ENCODE data around the gene SPPL3. TPM values are rescaled to one million over a fixed set of nuclear protein-coding genes. Genes with fewer than 3 reads are reported as not detected.

Gene SPPL3
- total and polyA plus RNA-seq, 2 experiments from 2014 or later = 10.9 to 27.8 TPM

GRCh38 chr12:120856980-120857379 lies 47.2 kb downstream of the SPPL3 start:
- Histone ChIP-seq H4K20me1 (replicated peaks; ENCODE audit: insufficient read depth) (peaks cover 12% of the 10 kb centered on the region), H3K4me1 (ENCODE audit: insufficient read depth) (no peaks in the 10 kb centered on the region), H3F3A (replicated peaks; ENCODE audit: low read depth) (no peaks in the 10 kb centered on the region; the same call in 1 of the 2 replicates), H3K36me3 (ENCODE audit: insufficient read depth) (no peaks in the 10 kb centered on the region; the same call in 1 of the 2 replicates), H3K27ac (ENCODE audit: low read depth) (no peak overlapping the region), H3K27me3 (ENCODE audit: insufficient read depth) (no peaks in the 10 kb centered on the region), H3K79me2 (replicated peaks; ENCODE audit: insufficient read depth) (peaks cover 79% of the 10 kb centered on the region), H3K4me3 (no peak overlapping the region), H3K4me2 (no peak overlapping the region), H2AFZ (no peak overlapping the region), H3K9me2 (ENCODE audit: insufficient read depth) (no peaks in the 10 kb centered on the region)
- Mint-ChIP-seq H3K4me1 (peaks cover 13% of the 10 kb centered on the region), H3K27me3 (ENCODE audit: insufficient read depth, low read depth, poor library complexity) (no peaks in the 10 kb centered on the region), H3K27ac (no peak overlapping the region), H3K36me3 (ENCODE audit: low read depth) (peaks cover 19% of the 10 kb centered on the region), H3K4me3 (no peak overlapping the region), H3K9me3 (peaks cover 16% of the 10 kb centered on the region; the same call in 2 of the 3 replicates)
- peak; percentile 43 for ATAC-seq
- TF ChIP-seq CTCF (conservative IDR thresholded peaks at IDR 0.05; ENCODE audit: low read depth in 2 of 2) (peak; percentile 50 to 54), EZH2phosphoT487 (IDR thresholded peaks at IDR 0.05; ENCODE audit: unreplicated experiment) (no peak), JUNB (IDR thresholded peaks at IDR 0.05; ENCODE audit: unreplicated experiment) (no peak), STAT1 (IDR thresholded peaks at IDR 0.05; ENCODE audit: unreplicated experiment) (no peak)
- peak; percentile 22 for DNase-seq (ENCODE audit: low spot score)

- Histone ChIP-seq H2AFZ (no peak overlapping the region), H3K36me3 (ENCODE audit: insufficient read depth) (no peaks in the 10 kb centered on the region; the same call in 1 of the 2 replicates), H4K20me1 (replicated peaks; ENCODE audit: insufficient read depth) (peaks cover 12% of the 10 kb centered on the region), H3K27me3 (ENCODE audit: insufficient read depth) (no peaks in the 10 kb centered on the region), H3K27ac (ENCODE audit: low read depth) (no peak overlapping the region), H3K4me3 (no peak overlapping the region), H3K79me2 (replicated peaks; ENCODE audit: insufficient read depth) (peaks cover 76% of the 10 kb centered on the region), H3F3A (replicated peaks; ENCODE audit: low read depth) (no peaks in the 10 kb centered on the region; the same call in 1 of the 2 replicates), H3K9me2 (ENCODE audit: insufficient read depth) (no peaks in the 10 kb centered on the region), H3K4me2 (no peak overlapping the region), H3K4me1 (ENCODE audit: insufficient read depth) (no peaks in the 10 kb centered on the region)
- Mint-ChIP-seq H3K36me3 (ENCODE audit: low read depth) (peaks cover 19% of the 10 kb centered on the region), H3K9me3 (peaks cover 16% of the 10 kb centered on the region; the same call in 2 of the 3 replicates), H3K27ac (no peak overlapping the region; the same call in 1 of the 2 replicates), H3K4me1 (peaks cover 14% of the 10 kb centered on the region), H3K27me3 (ENCODE audit: insufficient read depth, low read depth, poor library complexity) (no peaks in the 10 kb centered on the region), H3K4me3 (no peak overlapping the region)
- ATAC-seq (no peak), DNase-seq (ENCODE audit: low spot score) (no peak)
- TF ChIP-seq CTCF (conservative IDR thresholded peaks at IDR 0.05; ENCODE audit: low read depth in 2 of 2) (no peak), EZH2 (IDR thresholded peaks at IDR 0.05; ENCODE audit: low read depth, unreplicated experiment) (no peak), STAT1 (IDR thresholded peaks at IDR 0.05; ENCODE audit: unreplicated experiment) (no peak), CREB1 (CRISPR knock-in tag; IDR thresholded peaks at IDR 0.05; ENCODE audit: low read depth) (no peak), EZH2phosphoT487 (IDR thresholded peaks at IDR 0.05; ENCODE audit: unreplicated experiment) (no peak), ZNF462 (CRISPR knock-in tag; IDR thresholded peaks at IDR 0.05) (no peak), ETS1 (IDR thresholded peaks at IDR 0.05) (no peak), JUNB (IDR thresholded peaks at IDR 0.05; ENCODE audit: unreplicated experiment) (no peak)
Observed at GRCh38 chr12:120855823-120856588, 48.2 kb downstream of the SPPL3 start.

All from GM23338 (cell line).